NCI-H2196 (cell line): Measurements from ENCODE around the gene NOX3.

ENCODE experiments used
- DNase-seq: peaks from one replicate; lab custom pipeline; 2025; ENCODE audit not compliant: unreplicated experiment; lab: John Stamatoyannopoulos, UW

The NOX3 gene

DNA sequence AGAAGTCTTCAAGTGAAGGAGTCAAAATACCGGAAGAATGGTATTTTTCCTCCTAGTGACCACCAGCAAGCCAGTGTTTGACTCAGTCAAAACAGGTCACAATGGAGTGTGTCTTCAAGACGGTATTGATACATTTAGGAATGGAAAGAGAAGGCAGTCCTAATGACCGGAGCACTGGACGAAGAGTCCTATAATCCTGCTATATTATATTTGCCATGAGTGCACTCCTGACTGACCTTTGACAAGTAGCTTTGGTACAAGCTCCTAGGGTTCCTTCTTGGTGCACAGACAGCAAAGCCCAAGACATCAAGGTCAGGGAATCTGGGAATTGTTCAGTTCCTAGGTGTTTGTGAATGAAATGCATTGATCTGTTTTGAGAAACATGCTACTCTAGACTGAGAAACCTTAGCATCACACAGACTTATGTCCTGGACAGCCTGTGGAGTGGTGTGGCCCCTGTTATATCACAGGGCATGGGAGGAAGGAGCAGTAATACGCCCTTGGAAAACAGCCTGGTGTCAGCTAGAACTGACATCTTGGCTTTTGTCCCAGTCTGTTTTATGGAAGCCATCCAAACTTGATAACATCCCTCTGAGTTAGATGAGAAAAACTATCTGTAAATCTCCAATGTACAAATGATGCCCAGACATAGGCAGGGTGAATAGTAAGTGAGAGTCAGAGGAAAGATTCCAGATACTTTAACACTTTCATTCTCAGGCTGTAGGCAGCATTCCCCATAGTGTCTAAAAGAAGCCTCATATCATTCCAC, 18.5 kb downstream of the NOX3 start:
- DNase-seq, result no peak

DNA sequence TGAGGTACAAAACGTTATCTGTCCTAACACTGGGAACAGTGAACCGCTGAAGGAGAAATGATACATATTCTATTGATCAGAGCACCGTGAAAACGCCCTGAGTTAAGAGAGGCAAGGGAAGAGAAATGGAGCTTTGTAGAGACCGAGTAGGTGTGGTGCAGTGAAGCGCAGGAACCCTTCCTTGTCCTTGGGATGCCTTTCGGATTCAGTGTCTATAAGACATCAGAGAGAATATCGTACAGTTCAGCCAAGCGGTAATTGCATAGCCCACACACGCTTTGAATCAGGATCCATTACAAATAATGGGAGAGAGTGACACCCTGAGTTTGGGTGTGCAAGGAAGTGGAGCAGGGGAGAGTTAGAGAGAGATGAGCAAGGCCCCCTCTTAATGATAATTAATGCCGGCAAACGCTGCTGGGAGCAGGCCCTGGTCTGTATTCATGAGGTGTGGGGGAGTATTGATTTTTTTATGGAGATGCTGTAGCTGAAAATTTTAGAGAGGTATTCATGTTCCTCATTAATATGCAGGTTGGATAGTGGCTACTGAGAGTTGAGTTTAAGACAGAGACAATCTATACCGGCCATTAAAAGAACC, 20.7 kb downstream of the NOX3 start:
- no peak for DNase-seq

DNA sequence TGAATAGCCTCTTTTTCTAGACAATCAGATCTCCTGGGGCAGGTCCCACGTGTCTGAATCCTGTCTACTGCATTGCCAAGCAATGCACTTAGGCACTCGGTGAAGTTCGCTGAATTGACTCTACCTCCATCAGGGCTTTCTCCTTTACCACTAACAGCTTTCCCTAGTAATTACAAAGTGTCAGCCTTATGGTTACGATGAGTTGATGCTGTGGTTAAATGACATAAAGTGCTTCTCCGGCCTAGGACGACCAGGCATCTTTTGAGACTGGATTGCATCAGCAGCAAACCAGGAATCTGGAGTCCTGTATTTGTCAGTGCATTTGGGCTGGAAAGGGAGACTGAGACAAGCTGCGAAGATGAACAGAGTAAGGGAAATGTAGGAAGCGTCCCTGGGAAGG, 21.5 kb downstream of the NOX3 start:
- DNase-seq, result no peak

DNA sequence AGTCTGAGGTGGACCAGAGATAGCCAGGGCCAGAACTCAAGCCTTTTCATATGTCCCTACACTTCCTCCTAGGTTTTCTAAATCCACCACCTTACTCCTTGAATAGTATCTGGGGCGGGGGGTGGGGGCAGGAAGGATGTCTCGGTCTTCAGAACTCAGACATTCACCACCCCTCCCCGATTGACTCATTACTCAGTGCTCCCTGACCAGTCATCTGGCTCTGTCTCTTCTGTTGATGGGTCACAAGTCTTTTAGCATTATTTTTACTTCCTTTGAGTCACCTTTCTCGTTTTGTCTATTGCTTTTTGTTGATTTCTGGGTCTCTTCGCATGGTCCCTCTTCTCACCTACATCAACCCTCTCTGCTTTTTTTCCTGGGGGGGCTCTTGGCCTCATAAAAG, 23.3 kb downstream of the NOX3 start:
- no peak for DNase-seq

DNA sequence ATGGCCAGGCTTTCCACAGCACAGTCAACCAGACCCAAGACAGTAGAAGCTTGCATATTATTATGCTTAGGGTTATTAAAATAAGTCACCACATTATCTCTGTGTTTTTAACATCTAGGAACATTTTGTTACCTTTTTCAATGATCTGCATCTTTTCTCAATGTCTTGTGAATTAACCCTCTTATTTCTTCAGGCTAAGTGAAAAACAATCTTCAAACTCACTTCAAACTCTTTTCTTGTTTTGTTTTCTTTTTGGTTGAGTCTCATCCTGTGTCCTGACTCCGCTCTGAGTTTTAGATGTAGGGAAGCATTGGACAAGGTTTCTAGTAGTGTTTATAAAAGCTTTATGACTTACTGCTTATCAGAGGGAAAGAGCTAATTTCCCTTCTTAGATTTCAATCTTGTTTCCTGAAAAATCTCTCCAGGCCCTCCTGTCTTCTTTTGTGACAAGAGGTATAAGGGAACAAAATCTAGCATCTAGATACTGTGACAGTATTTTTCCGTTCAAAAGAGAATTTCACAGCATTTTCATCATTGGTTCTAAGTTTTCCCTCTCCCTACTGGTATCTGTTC, 26.2 kb downstream of the NOX3 start:
- no peak for DNase-seq

DNA sequence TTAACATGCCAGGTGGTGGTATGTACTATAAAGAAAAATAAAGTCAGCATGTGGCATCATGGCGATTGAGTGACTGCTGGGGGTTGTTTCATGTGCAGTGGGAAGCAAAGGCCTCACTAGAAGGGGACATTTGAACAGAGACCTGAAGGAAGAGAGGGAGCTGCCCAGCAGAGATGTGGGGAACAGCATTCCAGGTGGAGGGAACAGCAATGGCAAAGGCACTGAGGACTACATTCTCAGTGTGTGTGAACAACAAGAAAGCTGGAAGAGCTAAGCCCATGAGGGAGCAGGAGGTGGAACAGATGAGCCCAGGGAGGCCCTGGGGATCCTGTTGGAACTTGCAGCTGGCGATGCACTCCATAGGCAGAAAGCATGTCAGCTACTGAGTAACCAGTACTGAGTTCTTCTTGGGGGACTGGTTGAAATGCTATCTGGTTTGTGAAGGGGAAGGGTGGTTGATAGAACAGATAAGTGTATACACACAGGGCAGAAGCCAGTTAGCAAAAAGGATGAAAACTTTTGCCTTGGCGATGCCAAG, 29.2 kb downstream of the NOX3 start:
- DNase-seq, result no peak

DNA sequence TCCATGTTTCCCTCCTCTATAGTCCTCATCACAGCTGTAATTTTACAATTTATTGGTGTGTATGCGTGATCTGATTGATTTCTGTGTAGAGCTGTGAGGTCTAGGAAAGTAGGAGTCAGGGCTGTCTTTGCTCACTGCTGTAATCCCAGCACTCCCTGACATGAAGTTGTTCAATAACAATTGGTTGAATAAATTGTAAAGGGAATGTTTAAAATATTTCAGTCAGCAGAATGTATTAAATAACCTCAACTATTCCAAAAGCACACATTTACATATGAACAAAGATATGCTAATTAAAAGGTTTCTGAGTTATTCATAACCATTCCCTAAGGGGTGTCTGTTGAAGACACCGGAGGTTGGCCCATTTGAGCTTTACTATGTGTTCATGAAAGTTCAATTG, 31.5 kb downstream of the NOX3 start:
- DNase-seq, result no peak

DNA sequence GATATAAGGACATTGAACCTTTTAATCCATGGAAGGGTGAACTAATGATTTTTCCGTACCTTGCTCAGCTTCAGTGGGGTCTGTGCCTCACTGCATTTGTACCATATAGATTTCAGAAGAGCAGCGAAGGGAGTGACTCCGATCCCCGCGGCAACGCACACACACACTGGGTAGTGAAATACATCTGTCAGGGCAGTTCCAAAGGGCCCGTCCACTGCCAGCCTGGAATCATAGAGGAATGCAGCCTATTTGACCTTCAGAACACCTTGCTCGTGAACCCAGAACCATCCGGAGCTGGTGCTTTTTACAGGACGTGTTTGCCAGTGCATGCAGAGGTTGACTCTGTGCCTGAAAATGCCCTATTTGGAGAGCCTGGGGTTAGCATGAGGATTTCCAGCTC, 33.0 kb downstream of the NOX3 start:
- DNase-seq, result no peak

DNA sequence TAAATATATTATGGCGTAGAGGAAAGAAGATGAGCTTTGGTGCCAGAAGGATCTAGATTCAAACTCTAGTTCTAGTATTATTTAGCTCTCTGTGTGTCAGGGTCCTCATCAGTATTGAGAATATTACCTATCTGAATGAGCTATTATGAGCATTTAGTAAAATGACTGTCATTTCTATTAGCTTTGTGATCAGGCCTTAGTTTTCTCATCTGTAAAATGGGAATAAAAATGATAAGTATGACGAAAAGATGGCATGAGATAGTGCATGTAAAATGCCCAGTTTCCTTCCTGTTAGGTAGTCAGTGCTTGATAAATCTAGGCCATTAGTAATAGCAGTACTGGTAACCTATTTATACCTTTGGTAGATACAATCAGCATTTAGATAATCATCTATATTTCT, 35.1 kb downstream of the NOX3 start:
- no peak for DNase-seq

DNA sequence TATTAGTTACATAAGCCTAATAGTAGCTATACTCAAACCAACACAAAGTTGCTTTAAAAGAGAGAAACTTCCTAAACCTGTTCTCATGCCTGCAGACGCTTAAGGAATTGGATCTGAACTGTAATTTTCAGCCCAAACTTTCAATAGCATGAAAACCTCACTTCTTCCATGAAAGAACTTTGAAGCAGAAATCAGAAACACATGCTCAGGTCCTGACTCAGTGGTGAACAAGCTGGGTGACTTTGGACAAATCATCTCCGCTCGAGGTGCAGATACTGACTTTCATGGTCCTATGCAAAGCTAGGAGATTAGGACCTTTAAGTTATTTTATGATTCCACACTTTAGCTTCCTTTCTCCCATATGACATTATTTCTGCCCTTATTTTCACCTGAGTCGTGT, 36.5 kb downstream of the NOX3 start:
- no peak for DNase-seq

DNA sequence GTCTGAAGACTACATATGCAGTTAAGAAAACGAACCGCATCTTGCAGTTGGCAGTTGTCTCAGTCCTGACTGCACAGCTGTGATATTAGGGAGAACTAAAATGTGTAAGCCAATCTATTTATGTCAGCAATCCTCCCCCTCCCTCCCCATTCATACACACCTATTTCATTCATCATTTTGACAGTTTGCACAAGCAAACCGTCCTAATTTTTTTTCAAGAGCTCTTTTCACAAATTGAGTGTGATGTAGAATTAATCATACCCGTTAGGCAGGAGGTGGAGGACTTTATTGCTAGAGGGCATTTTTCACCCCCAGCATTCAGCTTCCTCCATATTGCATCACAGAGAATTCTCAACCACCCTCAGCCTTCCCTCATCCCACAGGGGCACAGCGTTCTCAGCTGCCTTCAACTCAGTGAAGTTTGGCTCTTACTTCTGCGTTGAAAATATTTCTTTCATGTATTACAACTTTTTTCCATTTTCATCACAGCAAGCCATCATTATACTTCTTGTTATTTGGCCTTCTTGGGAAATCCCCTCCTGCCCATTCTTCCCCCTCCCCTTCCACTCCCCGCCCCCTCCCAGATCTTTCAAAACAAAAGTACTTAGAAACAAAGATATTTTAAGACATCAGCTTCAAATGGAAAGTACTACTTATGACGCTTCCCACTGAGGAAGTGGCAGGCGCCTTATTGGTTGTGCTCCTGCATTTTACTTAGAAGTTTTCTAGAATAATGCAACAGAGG, 37.5 kb downstream of the NOX3 start:
- DNase-seq, result no peak

DNA sequence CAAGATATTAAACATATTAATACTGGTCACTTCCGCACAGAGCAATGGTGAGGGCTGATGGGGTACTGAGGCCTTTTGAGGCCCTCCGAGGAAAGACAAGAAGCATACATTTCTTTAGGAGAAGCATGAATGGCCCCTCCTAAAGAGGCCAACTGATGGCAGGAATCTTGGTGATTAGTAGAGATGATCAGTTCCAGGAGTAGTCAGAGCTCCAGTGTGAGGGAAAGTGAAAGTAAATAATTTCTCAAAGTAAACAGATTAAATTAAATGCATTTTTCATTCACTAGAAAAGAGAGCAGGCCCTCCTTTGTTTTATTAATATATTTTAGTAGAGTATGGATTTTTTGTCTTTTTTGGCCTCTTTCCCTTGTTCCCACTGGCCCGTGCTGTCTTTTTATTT, 38.2 kb downstream of the NOX3 start:
- DNase-seq, result no peak

DNA sequence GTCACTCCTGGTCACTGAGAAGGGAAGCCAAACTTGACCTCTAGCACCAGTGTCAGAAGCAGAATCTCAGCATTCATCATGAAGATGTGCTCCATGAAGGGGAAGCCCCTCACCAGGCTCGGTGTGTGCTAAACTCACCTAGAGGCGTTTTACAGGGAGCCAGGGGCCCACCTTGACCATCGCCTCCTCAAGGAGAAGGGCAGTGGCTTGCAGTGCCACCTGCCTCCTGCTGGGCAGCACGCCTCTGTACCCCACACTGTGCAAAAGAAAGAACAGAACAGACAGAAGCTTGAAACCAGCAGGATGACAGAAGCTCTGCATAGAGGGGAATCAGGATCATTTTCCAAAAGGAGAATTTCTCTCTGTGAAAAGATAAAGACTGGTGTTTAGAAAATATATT, 39.7 kb downstream of the NOX3 start:
- DNase-seq, result no peak

DNA sequence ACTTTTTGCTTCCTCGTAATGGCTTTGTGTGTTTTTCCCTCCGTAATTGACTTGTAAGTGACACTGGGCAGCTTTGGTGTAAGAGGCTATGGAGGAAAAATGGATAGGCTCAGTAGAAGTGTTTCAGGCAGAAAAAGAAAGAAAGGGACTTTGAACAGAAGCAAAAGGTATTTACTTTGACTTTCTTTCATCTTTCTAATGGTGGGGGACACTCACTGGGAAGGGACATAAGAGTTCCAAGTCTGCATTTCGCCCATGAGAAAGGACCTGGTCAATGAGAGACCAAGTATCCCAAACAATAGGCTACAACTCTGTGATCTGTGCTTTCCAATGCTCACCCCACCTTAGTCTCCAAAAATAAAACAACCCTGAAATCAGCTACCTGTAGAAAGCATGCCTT, 41.6 kb downstream of the NOX3 start:
- DNase-seq, result no peak

DNA sequence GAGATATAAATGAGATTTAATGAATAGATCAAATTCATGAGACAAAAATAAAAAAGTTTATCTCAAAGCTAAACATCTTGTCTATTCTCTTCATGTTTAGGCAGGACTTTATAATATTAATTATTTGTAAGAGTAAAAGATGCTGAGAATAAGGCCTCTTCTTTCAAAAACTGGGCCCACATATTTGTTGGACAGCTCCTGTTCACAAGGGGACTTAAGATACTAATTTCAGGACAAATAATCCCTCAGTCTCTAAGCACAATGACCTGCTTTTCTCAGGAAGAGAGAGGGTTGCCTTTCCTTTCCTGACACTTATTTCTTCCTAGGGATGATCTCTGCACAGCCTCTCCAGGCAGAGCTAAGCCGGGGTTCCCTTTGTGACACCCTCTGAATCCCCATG, 43.3 kb downstream of the NOX3 start:
- DNase-seq, result no peak

DNA sequence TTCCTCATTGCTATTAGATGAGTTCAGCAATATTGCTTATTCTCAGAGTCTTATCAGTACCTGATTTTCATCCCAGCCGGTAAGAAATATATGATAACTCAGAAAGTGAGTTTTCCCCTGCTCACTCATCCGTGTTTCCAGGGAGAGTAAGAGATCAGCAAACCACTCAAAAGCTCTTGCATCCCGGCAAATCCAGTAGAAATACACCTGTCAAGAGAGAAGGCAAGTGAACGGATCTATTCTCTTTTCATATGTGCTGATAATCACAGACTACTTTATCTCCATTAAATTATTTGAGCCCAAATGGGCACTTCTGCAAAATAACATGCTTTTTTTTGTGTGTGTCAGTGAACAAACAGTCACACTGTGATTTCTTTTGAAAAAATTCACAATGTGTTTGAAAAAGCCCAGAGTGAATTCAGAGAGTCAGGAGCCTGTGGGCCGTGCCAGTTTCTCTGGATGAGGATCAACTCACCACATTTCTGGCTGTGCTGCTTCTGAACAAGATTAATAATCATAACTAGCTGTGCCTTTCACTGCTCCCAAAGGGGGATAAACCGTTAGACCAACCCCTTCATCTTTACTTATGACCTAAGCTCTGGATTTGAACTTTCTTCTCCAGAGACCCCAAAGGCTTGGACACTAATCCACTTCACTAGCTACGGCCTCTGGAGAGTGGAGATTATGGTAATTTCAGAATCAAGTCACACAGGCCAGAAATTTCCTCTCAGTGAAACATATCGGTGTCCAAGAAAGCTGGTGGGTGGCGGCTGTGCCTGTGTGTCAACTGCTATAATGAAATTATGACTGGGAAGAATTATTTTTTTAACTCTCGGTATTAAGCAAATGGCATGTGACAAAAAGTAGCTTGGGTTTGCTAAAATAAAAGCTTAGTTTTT, 44.2 kb downstream of the NOX3 start:
- DNase-seq, result no peak

DNA sequence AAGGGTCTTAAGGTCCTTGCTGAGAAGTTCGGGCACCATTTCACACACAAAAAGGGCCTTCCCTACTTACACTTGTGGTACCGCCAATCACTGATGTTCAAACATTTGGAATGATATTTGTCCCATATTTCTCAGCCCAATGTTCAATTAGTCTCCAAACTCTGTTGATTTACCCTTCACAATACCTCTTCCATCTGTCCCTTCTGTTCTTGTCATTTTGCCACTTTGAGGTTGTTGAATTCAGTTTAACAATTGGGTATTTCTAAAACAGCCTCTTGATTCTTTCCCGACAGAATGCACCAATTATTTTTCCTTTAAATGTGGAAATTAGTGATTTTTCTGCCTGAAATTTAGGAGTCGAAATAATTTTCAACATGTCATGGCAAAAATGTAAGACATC, 46.2 kb downstream of the NOX3 start:
- DNase-seq, result no peak

DNA sequence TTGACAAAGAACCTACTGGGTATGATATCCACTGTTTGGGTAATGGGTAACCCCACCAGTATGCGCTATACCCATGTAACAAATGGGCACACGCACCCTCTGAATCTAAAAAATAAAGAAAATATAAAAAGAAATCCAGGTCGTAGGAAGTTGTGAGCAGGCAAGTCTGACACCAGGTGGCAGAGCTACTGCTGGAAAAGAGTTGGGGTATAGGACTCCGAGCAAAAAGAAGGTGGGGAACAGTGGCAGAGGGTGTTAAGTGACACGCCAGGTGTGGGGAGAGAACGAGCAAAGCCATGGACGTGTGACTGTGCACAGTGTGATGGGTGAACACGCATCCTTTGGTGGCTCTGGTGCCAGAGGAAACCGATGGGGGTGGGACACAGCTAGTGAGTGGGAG, 46.7 kb downstream of the NOX3 start:
- no peak for DNase-seq

DNA sequence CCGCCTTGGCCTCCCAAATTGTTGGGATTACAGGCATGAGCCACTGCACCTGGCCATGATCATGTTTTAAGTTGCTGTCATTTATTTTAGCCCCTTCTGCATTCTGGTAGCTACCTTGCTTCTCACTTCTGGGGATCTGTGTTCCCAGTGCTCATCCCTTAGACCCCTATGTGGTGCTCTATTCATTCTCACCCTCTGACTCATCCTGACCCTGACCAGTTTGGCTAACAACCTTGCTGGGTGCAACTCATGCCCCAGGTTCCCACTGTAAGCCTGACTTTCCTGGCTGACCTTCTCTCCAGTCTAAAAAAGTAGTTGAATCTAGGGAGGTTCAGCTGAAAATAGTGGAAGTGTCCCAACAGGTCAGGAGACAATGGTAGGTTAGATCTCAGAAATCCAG, 47.4 kb downstream of the NOX3 start:
- no peak for DNase-seq

DNA sequence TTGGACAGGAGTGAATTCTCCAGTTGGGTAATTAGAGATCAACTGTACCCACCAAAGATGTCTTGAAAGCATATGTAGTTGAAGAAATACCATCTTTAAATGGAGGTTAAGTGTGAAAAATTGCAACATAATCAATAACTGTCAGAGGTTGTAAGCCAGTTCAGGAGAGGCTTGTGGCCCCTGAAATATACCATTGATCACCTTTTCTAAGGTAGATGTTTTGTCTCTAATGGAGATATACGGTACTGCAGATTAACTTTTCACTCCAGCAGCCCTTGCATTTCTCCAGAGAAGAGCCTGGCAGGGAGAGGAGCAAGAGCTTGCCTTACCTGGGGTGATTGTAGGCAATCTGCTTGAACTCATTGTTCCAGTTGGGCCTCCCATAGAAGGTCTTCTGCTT, 48.8 kb downstream of the NOX3 start:
- DNase-seq, result no peak

DNA sequence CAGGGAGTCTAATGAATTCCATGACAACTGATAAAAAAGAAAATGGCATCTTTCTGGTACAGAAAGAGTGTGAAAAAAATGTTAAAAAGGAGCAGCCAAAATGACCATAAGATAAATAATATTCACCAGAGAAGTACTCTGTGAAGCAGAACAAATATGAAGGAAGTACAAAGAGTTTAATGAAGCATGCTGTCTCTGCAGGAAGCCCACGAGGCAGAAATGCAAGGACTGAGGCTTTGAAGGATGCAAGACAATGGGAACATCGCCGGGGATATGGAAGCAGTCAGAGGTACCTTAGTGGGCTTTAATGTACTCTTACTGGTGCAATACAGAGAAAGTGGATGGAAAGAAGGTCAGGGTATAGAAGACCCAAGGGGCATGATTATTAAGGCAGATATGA, 50.7 kb downstream of the NOX3 start:
- DNase-seq, result no peak
